ENCODE results near the gene TGM3.

DNA sequence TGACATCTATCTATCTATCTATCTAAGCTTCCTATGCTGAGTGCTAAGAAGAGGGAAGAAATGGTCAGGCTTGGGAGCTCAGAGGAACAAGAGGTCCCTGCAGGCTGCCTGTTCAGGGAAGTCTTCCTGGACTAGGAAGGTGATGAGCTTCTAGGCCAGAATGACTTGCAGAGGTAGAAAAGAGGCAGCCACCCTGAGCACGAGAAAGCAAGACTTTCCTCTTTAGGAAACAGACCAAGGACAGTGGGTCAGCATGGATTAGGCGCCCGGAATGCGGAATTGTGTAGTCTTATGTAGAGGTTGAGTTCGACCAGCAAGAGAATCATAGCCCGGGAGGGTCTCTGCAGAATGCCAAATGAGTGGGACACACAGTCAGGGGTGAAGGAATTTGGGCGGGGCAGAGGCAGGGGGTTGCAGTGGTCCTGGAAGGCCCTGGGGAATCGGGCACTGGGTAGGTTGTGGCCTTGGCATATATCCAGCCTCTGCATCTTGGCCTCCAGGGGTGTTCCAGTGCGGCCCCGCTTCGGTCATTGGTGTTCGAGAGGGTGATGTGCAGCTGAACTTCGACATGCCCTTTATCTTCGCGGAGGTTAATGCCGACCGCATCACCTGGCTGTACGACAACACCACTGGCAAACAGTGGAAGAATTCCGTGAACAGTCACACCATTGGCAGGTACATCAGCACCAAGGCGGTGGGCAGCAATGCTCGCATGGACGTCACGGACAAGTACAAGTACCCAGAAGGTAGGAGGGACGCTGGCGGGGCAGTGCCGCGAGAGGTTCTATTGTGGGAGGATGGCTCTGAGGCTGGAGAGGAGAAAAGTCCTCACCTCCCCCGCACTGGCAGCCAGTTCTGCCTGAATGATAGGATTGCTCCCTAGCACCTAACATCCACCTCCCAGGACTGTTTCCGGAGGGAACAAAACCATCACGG, 32.1 kb downstream of the TGM3 start:
- TF ChIP-seq, protein P1, sequence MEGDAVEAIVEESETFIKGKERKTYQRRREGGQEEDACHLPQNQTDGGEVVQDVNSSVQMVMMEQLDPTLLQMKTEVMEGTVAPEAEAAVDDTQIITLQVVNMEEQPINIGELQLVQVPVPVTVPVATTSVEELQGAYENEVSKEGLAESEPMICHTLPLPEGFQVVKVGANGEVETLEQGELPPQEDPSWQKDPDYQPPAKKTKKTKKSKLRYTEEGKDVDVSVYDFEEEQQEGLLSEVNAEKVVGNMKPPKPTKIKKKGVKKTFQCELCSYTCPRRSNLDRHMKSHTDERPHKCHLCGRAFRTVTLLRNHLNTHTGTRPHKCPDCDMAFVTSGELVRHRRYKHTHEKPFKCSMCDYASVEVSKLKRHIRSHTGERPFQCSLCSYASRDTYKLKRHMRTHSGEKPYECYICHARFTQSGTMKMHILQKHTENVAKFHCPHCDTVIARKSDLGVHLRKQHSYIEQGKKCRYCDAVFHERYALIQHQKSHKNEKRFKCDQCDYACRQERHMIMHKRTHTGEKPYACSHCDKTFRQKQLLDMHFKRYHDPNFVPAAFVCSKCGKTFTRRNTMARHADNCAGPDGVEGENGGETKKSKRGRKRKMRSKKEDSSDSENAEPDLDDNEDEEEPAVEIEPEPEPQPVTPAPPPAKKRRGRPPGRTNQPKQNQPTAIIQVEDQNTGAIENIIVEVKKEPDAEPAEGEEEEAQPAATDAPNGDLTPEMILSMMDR (IDR thresholded peaks at IDR 0.05), result no peak
- no peak for TF ChIP-seq POLR2A (IDR thresholded peaks at IDR 0.05)
